Keratinocyte (primary cell): Measurements from ENCODE around the gene RRP1. TPM values are rescaled to one million over a fixed set of nuclear protein-coding genes. Genes with fewer than 3 reads are reported as not detected.

Experiments
- DNase-seq: peaks from one replicate; pipeline ENCODE4 v3.0.0-alpha.2; 2011; ENCODE audit warnings: low read depth, missing footprints, low spot score
- FAIRE-seq: peaks from 2 replicates; lab custom pipeline; 2011; peaks lifted over from hg19 to GRCh38; lab: Jason Lieb, UNC
- H2AFZ ChIP-seq: 2 replicates; pipeline ENCODE4 v1.6.0; 2012; ENCODE audit warnings: low read length, control low read depth, inconsistent platforms; ENCODE audit not compliant: control insufficient read depth
- H3K27ac ChIP-seq: 2 replicates; pipeline ENCODE4 v1.5.1; 2011; ENCODE audit warnings: low read length; ENCODE audit not compliant: control insufficient read depth, insufficient read depth
- H3K27me3 ChIP-seq: 3 replicates; pipeline ENCODE4 v1.6.0; 2011; ENCODE audit warnings: low read length; ENCODE audit not compliant: control insufficient read depth, insufficient read depth; ENCODE audit errors: extremely low read depth
- H3K36me3 ChIP-seq, 2 experiments: 2 replicates in 1 of 2; 3 replicates in 1 of 2; pipeline ENCODE4 v1.5.1; 2011; ENCODE audit warnings: low read length in 2 of 2, mild to moderate bottlenecking in 1 of 2; ENCODE audit not compliant: control insufficient read depth in 2 of 2, insufficient read depth in 2 of 2; ENCODE audit errors: extremely low read depth in 1 of 2
- H3K4me1 ChIP-seq: 3 replicates; pipeline ENCODE4 v1.5.1; 2011; ENCODE audit warnings: low read length; ENCODE audit not compliant: control insufficient read depth, insufficient read depth; ENCODE audit errors: extremely low read depth
- H3K4me2 ChIP-seq: 3 replicates; pipeline ENCODE4 v1.6.0; 2011; ENCODE audit warnings: low read depth, low read length; ENCODE audit not compliant: control insufficient read depth, insufficient read depth; ENCODE audit errors: extremely low read depth
- H3K4me3 ChIP-seq, 3 experiments: fragments of 200-600 bp in 1 of 3; sonication (generic) in 1 of 3; 2 replicates in 2 of 3; 3 replicates in 1 of 3; pipeline ENCODE4 v1.5.1; 2011 to 2016; ENCODE audit warnings: low read length in 3 of 3, mild to moderate bottlenecking in 3 of 3, control low read depth in 2 of 3, inconsistent platforms in 1 of 3, low read depth in 1 of 3, mixed read lengths in 1 of 3, mixed run types in 1 of 3, moderate library complexity in 1 of 3; ENCODE audit not compliant: control insufficient read depth in 2 of 3, insufficient read depth in 2 of 3; ENCODE audit errors: extremely low read depth in 1 of 3
- H3K79me2 ChIP-seq: 2 replicates; pipeline ENCODE4 v1.6.0; 2012; ENCODE audit warnings: low read length; ENCODE audit not compliant: control insufficient read depth, insufficient read depth
- H3K9ac ChIP-seq: 3 replicates; pipeline ENCODE4 v1.6.0; 2011; ENCODE audit warnings: low read length; ENCODE audit not compliant: control insufficient read depth, insufficient read depth; ENCODE audit errors: extremely low read depth
- H3K9me1 ChIP-seq: 3 replicates; pipeline ENCODE4 v1.6.0; 2011; ENCODE audit warnings: low read length; ENCODE audit not compliant: control insufficient read depth, insufficient read depth; ENCODE audit errors: extremely low read depth
- H3K9me3 ChIP-seq: 2 replicates; pipeline ENCODE4 v1.5.1; 2012; ENCODE audit warnings: low read depth, low read length; ENCODE audit not compliant: control insufficient read depth
- H4K20me1 ChIP-seq: 3 replicates; pipeline ENCODE4 v1.6.0; 2011; ENCODE audit warnings: low read length; ENCODE audit not compliant: control insufficient read depth, insufficient read depth; ENCODE audit errors: extremely low read depth
- CTCF ChIP-seq, 3 experiments: IDR thresholded peaks in 1 of 3; conservative IDR thresholded peaks in 1 of 3; optimal IDR thresholded peaks in 1 of 3; 2 replicates in 2 of 3; 3 replicates in 1 of 3; pipeline versions ENCODE3 to v1.5.1; 2011; ENCODE audit warnings: low read length in 3 of 3, mild to moderate bottlenecking in 3 of 3, moderate library complexity in 2 of 3, control low read depth in 1 of 3, inconsistent platforms in 1 of 3; ENCODE audit not compliant: insufficient read depth in 2 of 3; ENCODE audit errors: extremely low read depth in 1 of 3
- EZH2 ChIP-seq: IDR thresholded peaks from one replicate; pipeline ENCODE4 v1.6.1; 2012; ENCODE audit warnings: inconsistent platforms, mild to moderate bottlenecking, low read length, moderate library complexity
- dilution Hi-C: fragments of 300-500 bp; cut with MboI; formaldehyde crosslinking; loops from one replicate; pipeline ENCODE4 v1.7.0; 2020; ENCODE audit warnings: low sequenced_read_pairs; ENCODE audit not compliant: extremely low pct_ligation_motif_present
- polyA plus RNA-seq, 5 experiments: library from polyadenylated mRNA; depleted of rRNA in 3 of 5; stranded (reverse) in 3 of 5; stranded (forward) in 1 of 5; unstranded in 1 of 5; fragments of >200 nt; gene quantifications; 1 replicate in 1 of 5; 2 replicates in 3 of 5; 3 replicates in 1 of 5; pipeline versions ENCODE4 v1.2.1 to v1.2.3, GENCODE V29; 2011 to 2012; ENCODE audit warnings: missing spikeins in 2 of 5, low read depth in 1 of 5, low replicate concordance in 1 of 5

Gene RRP1
- polyA plus RNA-seq, 1 donor (not counting 4 experiments of a cell fraction or from before 2014, with no cell fraction given): 25.0 TPM

- Histone ChIP-seq H3K9ac (no peak overlapping the region), H3K9me1 (no peaks in the 10 kb centered on the region), H3K36me3 (peaks cover 47 to 59% of the 10 kb centered on the region in 2 experiments), H3K9me3 (no peaks in the 10 kb centered on the region), H2AFZ (no peak overlapping the region), H3K4me2 (no peak overlapping the region), H4K20me1 (no peaks in the 10 kb centered on the region), H3K4me1 (no peaks in the 10 kb centered on the region), H3K4me3 (no peak overlapping the region), H3K79me2 (no peaks in the 10 kb centered on the region), H3K27ac (no peak overlapping the region), H3K27me3 (no peaks in the 10 kb centered on the region)
- no peak for DNase-seq
- dilution Hi-C loops: no loop called here
- no peak for FAIRE-seq
- TF ChIP-seq CTCF (optimal IDR thresholded peaks at IDR 0.05 in 1 of 3, IDR thresholded peaks at IDR 0.05 in 1 of 3, conservative IDR thresholded peaks at IDR 0.05 in 1 of 3; ENCODE audit: extremely low read depth in 1 of 3, insufficient read depth in 2 of 3, low read length in 3 of 3) (no peak), EZH2 (no peak)
Measured at GRCh38 chr21:43755820-43756594, 33.4 kb upstream of the RRP1 start.

- no peaks in the 10 kb centered on the region for H3K9me3 ChIP-seq
- no peak overlapping the region for H3K4me3 ChIP-seq
- no peaks in the 10 kb centered on the region for H3K27me3 ChIP-seq
- TF ChIP-seq EZH2 (no peak), CTCF (optimal IDR thresholded peaks at IDR 0.05 in 1 of 3, IDR thresholded peaks at IDR 0.05 in 1 of 3, conservative IDR thresholded peaks at IDR 0.05 in 1 of 3; ENCODE audit: extremely low read depth in 1 of 3, insufficient read depth in 2 of 3, low read length in 3 of 3) (no peak)
- H4K20me1 ChIP-seq: peaks cover 4% of the 10 kb centered on the region
- dilution Hi-C loops: no loop called here
- H3K36me3 ChIP-seq: peaks cover 52 to 58% of the 10 kb centered on the region in 2 experiments
- no peaks in the 10 kb centered on the region for H3K79me2 ChIP-seq
- H3K9me1 ChIP-seq: no peaks in the 10 kb centered on the region
- H3K27ac ChIP-seq: no peak overlapping the region
- FAIRE-seq (no peak), DNase-seq (no peak)
- no peak overlapping the region for H3K4me2 ChIP-seq
- peaks cover 12% of the 10 kb centered on the region for H3K4me1 ChIP-seq
- no peak overlapping the region for H3K9ac ChIP-seq
- no peak overlapping the region for H2AFZ ChIP-seq
Measured at GRCh38 chr21:43757601-43758000, 31.8 kb upstream of the RRP1 start.
